GM19463 (cell line): Measurements from ENCODE around the gene CRYBA1.

Source experiments
- ATAC-seq: cut with Tn5 transposase; IDR thresholded peaks from one replicate; pipeline ENCODE4 v1.9.1; 2021; ENCODE audit warnings: mild to moderate bottlenecking, moderate library complexity; ENCODE audit not compliant: unreplicated experiment

The CRYBA1 gene

DNA sequence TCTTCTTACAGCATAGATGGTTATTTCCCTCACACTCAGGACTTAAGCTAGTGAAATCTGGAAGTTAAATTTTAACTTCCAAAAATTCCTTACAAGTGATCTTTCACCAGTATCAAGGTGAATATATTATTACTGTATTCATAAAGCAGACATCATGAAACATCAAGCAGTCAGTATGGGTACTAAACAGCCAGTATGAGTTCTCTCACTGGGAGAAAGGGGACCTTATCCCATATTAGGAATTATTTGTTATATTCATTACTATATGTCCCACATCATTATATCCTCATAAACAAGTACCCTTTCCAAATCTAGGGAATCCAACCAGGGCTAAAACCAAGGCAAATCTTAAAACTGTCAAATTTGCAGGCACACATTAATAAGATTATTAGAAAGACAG is 32.0 kb downstream of the CRYBA1 start:
- no peak for ATAC-seq

DNA sequence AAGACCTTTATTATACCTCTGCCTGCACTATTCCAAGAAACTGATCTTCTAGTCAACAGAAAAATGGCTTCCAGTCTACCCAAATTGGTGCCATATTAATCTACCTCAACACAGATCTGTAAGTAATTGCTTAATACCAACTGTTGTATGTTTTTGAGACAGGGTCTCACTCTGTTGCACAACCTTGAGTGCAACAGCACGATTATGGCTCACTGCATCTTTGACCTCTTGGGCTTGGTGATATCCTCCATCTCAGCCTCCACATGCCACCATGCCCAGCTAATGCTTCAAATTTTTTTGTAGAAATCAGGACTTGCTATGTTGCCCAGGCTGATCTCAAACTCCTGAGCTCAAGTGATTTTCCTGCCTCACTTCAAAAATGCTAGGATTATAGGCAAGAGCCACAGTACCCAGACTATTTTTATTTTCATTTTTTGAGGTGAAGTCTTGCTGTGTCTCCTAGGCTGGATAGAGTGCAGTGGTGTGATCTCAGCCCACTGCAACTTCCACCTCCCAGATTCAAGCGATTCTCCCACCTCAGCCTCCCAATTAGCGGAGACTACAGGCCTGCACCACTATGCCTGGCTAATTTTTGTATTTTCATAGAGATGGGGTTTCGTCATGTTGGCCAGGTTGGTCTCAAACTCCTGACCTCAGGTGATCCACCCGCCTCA is 32.9 kb downstream of the CRYBA1 start:
- ATAC-seq: no peak

GRCh38 chr17:29283496-29283895 is 36.8 kb downstream of the CRYBA1 start:
- ATAC-seq: no peak

DNA sequence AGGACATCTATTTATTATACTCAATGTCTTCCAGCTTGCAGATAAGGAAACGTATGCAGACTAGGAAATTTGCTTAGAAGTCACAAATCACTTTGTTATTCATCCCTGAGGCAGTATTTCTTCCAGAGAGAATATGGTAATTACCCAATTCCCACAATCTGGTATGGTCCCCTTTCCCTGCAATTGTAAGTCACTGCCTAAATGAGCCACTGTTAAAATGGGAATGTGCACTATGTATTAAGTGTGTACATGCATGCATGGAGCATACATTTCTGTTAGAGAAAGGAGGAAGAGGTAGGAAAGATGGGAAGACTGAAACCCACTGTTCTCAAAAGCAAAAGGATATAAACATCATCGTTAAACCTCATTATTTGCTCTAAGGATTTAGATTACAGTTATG is 37.3 kb downstream of the CRYBA1 start:
- no peak for ATAC-seq

GRCh38 chr17:29289852-29290251 is 43.2 kb downstream of the CRYBA1 start:
- ATAC-seq: no peak

- no peak for ATAC-seq
These were observed 44.6 kb downstream of the CRYBA1 start for GRCh38 chr17:29291163-29291752.

DNA sequence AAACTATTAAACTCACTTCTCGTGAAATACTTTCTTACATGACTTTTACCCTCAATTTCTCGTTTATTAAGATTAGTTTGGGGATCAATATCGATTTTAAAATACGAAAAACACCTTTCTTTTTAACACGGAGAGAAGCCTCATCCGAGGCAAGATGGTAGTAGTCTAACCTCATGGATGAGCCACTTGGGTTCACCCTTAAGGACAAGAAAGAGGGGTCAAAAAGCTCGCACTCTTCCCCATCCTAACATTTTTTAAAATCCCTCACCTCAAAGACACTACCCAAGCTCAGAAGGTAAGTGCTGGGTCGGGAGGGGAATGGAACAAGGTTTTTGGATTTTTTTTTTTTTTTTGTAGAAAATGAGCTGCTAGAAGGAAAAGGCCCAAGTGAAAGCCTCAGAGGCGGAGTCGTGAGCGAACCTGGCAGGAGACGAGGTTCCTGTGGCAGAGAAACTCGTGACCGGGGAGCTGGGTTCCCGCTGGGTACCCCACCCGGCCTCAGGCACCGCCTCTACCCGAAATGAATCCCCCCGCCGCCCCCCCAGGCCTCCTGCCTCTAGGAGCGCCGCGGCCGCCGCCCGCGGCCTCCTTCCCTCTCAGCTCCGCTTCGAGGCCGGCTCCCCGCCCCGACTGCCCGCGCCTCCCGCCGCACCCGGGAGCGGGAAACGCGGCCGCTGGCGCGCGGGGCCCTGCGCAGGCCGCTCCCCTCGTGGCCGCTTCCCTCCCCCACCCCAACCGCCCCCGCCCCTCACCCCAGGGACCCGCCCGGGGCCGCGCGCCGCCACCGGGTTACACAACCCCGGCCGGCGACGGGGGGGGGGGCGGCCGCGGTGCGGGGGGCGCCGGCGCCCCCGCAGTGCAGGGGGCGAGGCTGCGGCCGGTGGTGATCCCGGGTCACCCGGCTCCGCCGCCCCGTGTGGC is 45.7 kb downstream of the CRYBA1 start:
- ATAC-seq: no peak

GRCh38 chr17:29292992-29293889 is 46.6 kb downstream of the CRYBA1 start:
- no peak for ATAC-seq

- ATAC-seq: peak; percentile 83
These were observed 47.4 kb downstream of the CRYBA1 start, which contains the start of gene NUFIP2 for GRCh38 chr17:29293890-29294579. Gene NUFIP2, minus strand, starts transcription at chr17:29294148. Its CDS starts 89 bp downstream, at chr17:29294059.

- ATAC-seq: no peak
These were observed 47.9 kb downstream of the CRYBA1 start for GRCh38 chr17:29294580-29294900.

DNA sequence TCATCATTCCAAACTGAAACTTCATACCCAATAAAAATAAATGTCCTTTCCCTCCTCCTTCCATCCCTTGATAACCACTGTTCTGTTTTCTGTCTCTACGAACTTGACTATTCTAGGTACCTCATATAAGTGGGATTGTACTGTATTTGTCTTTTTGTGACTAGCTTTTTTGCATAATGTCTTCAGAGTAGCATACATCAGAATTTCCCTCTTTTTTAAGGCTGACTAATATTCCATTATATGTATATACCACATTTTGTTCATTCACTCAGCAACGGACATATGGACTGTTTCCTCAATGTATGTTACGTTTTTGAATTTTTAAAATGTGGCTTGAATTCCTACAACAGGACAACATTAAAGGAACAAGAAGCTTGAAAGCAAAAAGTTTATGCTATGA is 48.8 kb downstream of the CRYBA1 start:
- ATAC-seq: no peak

GRCh38 chr17:29299031-29299430 is 52.4 kb downstream of the CRYBA1 start:
- no peak for ATAC-seq

GRCh38 chr17:29303386-29303785 is 56.7 kb downstream of the CRYBA1 start:
- ATAC-seq: no peak
